HepG2 (cell line): Measurements from ENCODE around the gene RBM6. TPM values are rescaled to one million over a fixed set of nuclear protein-coding genes. Genes with fewer than 3 reads are reported as not detected.

Experiments
- ATF1 ChIP-seq: IDR thresholded peaks from 2 replicates; pipeline ENCODE4 v1.6.1; 2016; ENCODE audit warnings: mild to moderate bottlenecking, control low read depth
- RXRA ChIP-seq: sonication (generic); formaldehyde crosslinking; IDR thresholded peaks from 2 replicates; pipeline ENCODE4 v1.5.1; 2020; ENCODE audit warnings: missing genetic modification reagents
- SOX13 ChIP-seq, 3 experiments: fragments of 450-650 bp in 1 of 3; sonication (generic) in 1 of 3; formaldehyde crosslinking in 1 of 3; IDR thresholded peaks in 2 of 3; conservative IDR thresholded peaks in 1 of 3; 2 replicates each; pipeline versions ENCODE4 v1.5.0 to v1.6.1; 2016 to 2020; ENCODE audit warnings: antibody characterized with exemption in 1 of 3, mild to moderate bottlenecking in 1 of 3, missing compliant biosample characterization in 1 of 3, missing genetic modification reagents in 1 of 3, moderate library complexity in 1 of 3
- TBX2 ChIP-seq: sonication (generic); formaldehyde crosslinking; IDR thresholded peaks from 2 replicates; pipeline ENCODE4 v1.5.0; 2020; ENCODE audit warnings: missing genetic modification reagents, mild to moderate bottlenecking, borderline replicate concordance
- ZNF256 ChIP-seq: sonication (generic); formaldehyde crosslinking; conservative IDR thresholded peaks from 2 replicates; pipeline ENCODE4 v1.4.0; 2020; ENCODE audit warnings: missing genetic modification reagents
- ZNF343 ChIP-seq: sonication (generic); formaldehyde crosslinking; IDR thresholded peaks from 2 replicates; pipeline ENCODE4 v1.4.0; 2020; ENCODE audit warnings: mild to moderate bottlenecking, missing genetic modification reagents
- polyA plus RNA-seq, 8 experiments: library from polyadenylated mRNA; depleted of rRNA in 3 of 8; stranded (reverse) in 7 of 8; unstranded in 1 of 8; fragments of >200 nt; fragmentation: Illumina TruSeq in 4 of 8; extraction: Trizol in 4 of 8; gene quantifications; 2 replicates each; pipeline versions ENCODE4 v1.2.1 to v1.2.3, GENCODE V29; 2011 to 2016; ENCODE audit warnings: low read depth in 4 of 8, missing spikeins in 1 of 8, mixed read lengths in 1 of 8; ENCODE audit not compliant: insufficient read depth in 1 of 8
- total RNA-seq, 5 experiments: library from RNA; depleted of rRNA; stranded (reverse); fragments of >200 nt; fragmentation: Illumina TruSeq; extraction: Trizol; gene quantifications; 2 replicates each; pipeline ENCODE4 v1.2.3, GENCODE V29; 2016; ENCODE audit warnings: low read depth in 1 of 5
- TF ChIP-seq, protein P1 (sequence below): sonication (generic); formaldehyde crosslinking; IDR thresholded peaks from 2 replicates; pipeline ENCODE4 v1.5.1; 2020; ENCODE audit warnings: mild to moderate bottlenecking, missing genetic modification reagents, moderate library complexity
- TF ChIP-seq, protein P2 (sequence below): sonication (generic); formaldehyde crosslinking; IDR thresholded peaks from 2 replicates; pipeline ENCODE4 v1.4.0; 2020; ENCODE audit warnings: missing genetic modification reagents, borderline replicate concordance
- TF ChIP-seq, protein P3 (sequence below): sonication (generic); formaldehyde crosslinking; IDR thresholded peaks from 2 replicates; pipeline ENCODE4 v1.4.0; 2020; ENCODE audit warnings: missing genetic modification reagents
- TF ChIP-seq, protein P4 (sequence below): sonication (generic); formaldehyde crosslinking; IDR thresholded peaks from 2 replicates; pipeline ENCODE4 v1.4.0; 2020; ENCODE audit warnings: missing genetic modification reagents, borderline replicate concordance

RBM6 gene
- total and polyA plus RNA-seq, 2 of the 13 experiments (the other 11 are each of a cell fraction or from before 2014, with no cell fraction given) = 72.7 to 86.1 TPM

DNA sequence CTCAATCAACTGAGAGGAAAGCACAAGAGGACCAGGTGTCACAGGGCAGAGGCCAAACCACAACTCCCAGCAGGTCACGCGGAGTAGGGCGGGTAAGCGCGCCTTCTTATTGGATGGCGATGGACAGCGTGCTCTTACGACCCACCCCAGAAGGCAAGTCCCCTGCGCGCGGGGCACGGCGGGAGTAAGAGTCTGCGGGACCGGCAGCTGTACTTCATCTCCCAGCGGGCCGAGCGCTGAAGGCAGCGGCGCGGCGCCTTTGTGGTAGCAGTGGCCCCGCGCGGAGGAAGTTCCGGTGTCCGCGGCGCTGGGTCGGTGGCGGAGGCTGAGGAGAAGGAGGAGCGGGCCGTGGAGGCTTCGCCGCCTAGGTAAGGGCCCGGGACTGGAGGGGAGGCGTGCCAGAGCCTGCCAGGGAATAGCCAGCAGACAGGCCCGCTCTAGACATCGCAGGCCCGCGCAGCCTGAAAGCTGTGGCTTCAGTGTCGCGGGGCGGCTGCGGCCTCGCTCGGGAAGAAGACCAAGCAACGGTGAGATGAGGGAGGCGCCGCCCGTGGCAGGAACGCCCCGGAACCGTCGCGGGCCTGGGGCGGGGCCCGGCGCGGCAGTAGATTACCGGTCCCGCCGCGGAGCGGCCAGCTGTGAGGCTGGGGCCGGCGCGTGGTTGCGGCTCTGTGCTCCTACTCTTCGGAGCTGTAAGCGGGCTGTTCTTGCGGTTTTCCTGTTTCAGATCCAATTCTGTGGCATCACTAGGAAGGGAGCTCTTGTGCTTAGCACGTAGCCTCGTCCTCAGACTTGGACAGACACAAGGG, at the start of gene RBM6 (continued):
- TF ChIP-seq RXRA (peak; percentile 85), TBX2 (CRISPR knock-in tag) (peak; percentile 81), ZNF343 (CRISPR knock-in tag) (no peak; the same call in 1 of the 2 replicates), ZNF256 (CRISPR knock-in tag) (0 out of 2 replicates have a peak, but pooled peaks have one; percentile 57), ATF1 (CRISPR knock-in tag) (peak; percentile 92), SOX13 (IDR thresholded peaks at IDR 0.05) (no peak), SOX13 (CRISPR knock-in tag; conservative IDR thresholded peaks at IDR 0.05 in 1 of 2, IDR thresholded peaks at IDR 0.05 in 1 of 2) (no peak)
- TF ChIP-seq, protein P1, sequence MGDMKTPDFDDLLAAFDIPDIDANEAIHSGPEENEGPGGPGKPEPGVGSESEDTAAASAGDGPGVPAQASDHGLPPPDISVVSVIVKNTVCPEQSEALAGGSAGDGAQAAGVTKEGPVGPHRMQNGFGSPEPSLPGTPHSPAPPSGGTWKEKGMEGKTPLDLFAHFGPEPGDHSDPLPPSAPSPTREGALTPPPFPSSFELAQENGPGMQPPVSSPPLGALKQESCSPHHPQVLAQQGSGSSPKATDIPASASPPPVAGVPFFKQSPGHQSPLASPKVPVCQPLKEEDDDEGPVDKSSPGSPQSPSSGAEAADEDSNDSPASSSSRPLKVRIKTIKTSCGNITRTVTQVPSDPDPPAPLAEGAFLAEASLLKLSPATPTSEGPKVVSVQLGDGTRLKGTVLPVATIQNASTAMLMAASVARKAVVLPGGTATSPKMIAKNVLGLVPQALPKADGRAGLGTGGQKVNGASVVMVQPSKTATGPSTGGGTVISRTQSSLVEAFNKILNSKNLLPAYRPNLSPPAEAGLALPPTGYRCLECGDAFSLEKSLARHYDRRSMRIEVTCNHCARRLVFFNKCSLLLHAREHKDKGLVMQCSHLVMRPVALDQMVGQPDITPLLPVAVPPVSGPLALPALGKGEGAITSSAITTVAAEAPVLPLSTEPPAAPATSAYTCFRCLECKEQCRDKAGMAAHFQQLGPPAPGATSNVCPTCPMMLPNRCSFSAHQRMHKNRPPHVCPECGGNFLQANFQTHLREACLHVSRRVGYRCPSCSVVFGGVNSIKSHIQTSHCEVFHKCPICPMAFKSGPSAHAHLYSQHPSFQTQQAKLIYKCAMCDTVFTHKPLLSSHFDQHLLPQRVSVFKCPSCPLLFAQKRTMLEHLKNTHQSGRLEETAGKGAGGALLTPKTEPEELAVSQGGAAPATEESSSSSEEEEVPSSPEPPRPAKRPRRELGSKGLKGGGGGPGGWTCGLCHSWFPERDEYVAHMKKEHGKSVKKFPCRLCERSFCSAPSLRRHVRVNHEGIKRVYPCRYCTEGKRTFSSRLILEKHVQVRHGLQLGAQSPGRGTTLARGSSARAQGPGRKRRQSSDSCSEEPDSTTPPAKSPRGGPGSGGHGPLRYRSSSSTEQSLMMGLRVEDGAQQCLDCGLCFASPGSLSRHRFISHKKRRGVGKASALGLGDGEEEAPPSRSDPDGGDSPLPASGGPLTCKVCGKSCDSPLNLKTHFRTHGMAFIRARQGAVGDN = peak; percentile 93
- TF ChIP-seq, protein P2, sequence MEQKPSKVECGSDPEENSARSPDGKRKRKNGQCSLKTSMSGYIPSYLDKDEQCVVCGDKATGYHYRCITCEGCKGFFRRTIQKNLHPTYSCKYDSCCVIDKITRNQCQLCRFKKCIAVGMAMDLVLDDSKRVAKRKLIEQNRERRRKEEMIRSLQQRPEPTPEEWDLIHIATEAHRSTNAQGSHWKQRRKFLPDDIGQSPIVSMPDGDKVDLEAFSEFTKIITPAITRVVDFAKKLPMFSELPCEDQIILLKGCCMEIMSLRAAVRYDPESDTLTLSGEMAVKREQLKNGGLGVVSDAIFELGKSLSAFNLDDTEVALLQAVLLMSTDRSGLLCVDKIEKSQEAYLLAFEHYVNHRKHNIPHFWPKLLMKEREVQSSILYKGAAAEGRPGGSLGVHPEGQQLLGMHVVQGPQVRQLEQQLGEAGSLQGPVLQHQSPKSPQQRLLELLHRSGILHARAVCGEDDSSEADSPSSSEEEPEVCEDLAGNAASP (CRISPR knock-in tag) = no peak; the same call in 1 of the 2 replicates
- TF ChIP-seq, protein P3, sequence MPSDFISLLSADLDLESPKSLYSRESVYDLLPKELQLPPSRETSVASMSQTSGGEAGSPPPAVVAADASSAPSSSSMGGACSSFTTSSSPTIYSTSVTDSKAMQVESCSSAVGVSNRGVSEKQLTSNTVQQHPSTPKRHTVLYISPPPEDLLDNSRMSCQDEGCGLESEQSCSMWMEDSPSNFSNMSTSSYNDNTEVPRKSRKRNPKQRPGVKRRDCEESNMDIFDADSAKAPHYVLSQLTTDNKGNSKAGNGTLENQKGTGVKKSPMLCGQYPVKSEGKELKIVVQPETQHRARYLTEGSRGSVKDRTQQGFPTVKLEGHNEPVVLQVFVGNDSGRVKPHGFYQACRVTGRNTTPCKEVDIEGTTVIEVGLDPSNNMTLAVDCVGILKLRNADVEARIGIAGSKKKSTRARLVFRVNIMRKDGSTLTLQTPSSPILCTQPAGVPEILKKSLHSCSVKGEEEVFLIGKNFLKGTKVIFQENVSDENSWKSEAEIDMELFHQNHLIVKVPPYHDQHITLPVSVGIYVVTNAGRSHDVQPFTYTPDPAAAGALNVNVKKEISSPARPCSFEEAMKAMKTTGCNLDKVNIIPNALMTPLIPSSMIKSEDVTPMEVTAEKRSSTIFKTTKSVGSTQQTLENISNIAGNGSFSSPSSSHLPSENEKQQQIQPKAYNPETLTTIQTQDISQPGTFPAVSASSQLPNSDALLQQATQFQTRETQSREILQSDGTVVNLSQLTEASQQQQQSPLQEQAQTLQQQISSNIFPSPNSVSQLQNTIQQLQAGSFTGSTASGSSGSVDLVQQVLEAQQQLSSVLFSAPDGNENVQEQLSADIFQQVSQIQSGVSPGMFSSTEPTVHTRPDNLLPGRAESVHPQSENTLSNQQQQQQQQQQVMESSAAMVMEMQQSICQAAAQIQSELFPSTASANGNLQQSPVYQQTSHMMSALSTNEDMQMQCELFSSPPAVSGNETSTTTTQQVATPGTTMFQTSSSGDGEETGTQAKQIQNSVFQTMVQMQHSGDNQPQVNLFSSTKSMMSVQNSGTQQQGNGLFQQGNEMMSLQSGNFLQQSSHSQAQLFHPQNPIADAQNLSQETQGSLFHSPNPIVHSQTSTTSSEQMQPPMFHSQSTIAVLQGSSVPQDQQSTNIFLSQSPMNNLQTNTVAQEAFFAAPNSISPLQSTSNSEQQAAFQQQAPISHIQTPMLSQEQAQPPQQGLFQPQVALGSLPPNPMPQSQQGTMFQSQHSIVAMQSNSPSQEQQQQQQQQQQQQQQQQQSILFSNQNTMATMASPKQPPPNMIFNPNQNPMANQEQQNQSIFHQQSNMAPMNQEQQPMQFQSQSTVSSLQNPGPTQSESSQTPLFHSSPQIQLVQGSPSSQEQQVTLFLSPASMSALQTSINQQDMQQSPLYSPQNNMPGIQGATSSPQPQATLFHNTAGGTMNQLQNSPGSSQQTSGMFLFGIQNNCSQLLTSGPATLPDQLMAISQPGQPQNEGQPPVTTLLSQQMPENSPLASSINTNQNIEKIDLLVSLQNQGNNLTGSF (CRISPR knock-in tag) = peak; percentile 77; the same call in 1 of the 2 replicates
- TF ChIP-seq, protein P4, sequence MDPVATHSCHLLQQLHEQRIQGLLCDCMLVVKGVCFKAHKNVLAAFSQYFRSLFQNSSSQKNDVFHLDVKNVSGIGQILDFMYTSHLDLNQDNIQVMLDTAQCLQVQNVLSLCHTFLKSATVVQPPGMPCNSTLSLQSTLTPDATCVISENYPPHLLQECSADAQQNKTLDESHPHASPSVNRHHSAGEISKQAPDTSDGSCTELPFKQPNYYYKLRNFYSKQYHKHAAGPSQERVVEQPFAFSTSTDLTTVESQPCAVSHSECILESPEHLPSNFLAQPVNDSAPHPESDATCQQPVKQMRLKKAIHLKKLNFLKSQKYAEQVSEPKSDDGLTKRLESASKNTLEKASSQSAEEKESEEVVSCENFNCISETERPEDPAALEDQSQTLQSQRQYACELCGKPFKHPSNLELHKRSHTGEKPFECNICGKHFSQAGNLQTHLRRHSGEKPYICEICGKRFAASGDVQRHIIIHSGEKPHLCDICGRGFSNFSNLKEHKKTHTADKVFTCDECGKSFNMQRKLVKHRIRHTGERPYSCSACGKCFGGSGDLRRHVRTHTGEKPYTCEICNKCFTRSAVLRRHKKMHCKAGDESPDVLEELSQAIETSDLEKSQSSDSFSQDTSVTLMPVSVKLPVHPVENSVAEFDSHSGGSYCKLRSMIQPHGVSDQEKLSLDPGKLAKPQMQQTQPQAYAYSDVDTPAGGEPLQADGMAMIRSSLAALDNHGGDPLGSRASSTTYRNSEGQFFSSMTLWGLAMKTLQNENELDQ = no peak
